ENCODE data around the gene ECE2. TPM values are rescaled to one million over a fixed set of nuclear protein-coding genes. Genes with fewer than 3 reads are reported as not detected.

The ECE2 gene
- total and polyA plus RNA-seq, 4 donors = not detected

DNA sequence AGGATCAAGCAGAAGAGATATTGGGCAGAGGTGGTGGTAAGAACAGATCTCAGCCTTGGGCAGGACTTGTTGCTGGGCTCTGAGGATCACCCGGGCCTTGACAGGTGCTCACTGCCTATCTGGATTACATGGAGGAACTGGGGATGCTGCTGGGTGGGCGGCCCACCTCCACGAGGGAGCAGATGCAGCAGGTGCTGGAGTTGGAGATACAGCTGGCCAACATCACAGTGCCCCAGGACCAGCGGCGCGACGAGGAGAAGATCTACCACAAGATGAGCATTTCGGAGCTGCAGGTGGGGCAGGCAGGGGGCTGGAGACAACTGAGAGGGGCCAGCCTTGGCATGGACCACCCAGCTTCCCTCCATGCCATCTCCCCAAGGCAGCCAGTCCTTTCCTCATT is 7.9 kb downstream of the ECE2 start:
- no peak for DNase-seq (ENCODE audit: low spot score)
- Histone ChIP-seq H3K27me3 (ENCODE audit: control insufficient read depth in 4 of 4, insufficient read depth in 4 of 4, low read length in 3 of 4) (no peaks in the 10 kb centered on the region), H3K4me1 (ENCODE audit: control insufficient read depth in 4 of 4, insufficient read depth in 4 of 4, low read length in 3 of 4) (no peaks in the 10 kb centered on the region), H3K4me3 (ENCODE audit: low read depth in 1 of 3, low read length in 3 of 3) (no peak overlapping the region), H3K9ac (ENCODE audit: low read depth in 1 of 2, low read length in 2 of 2) (no peak overlapping the region), H3K27ac (ENCODE audit: low read depth in 1 of 2, low read length in 2 of 2) (no peak overlapping the region), H3K9me3 (ENCODE audit: control insufficient read depth in 4 of 4, low read length in 3 of 4) (no peaks in the 10 kb centered on the region), H3K36me3 (ENCODE audit: control insufficient read depth in 4 of 4, insufficient read depth in 3 of 4, low read depth in 1 of 4, low read length in 3 of 4) (no peaks in the 10 kb centered on the region)
- WGBS = 90% methylated on average over 8 of the region's 8 CpGs
- no peak for TF ChIP-seq CTCF (IDR thresholded peaks at IDR 0.05; ENCODE audit: low read depth, low read length, missing input control)
- no peak for TF ChIP-seq ZBTB33 (IDR thresholded peaks at IDR 0.05)
- TF ChIP-seq RAD21 (IDR thresholded peaks at IDR 0.05) = no peak

GRCh38 chr3:184284696-184285095 is 8.9 kb downstream of the ECE2 start:
- no peak for TF ChIP-seq ZBTB33 (IDR thresholded peaks at IDR 0.05)
- no peak for TF ChIP-seq HNF4A (conservative IDR thresholded peaks at IDR 0.05)
- TF ChIP-seq YY1 (IDR thresholded peaks at IDR 0.05) = no peak
- TF ChIP-seq CTCF (IDR thresholded peaks at IDR 0.05; ENCODE audit: low read depth, low read length, missing input control) = peak; percentile 42
- no peak for TF ChIP-seq JUND (IDR thresholded peaks at IDR 0.05)
- TF ChIP-seq NR2F2 (IDR thresholded peaks at IDR 0.05) = no peak
- no peak for TF ChIP-seq FOXA2 (IDR thresholded peaks at IDR 0.05)
- peak; percentile 73 to 81 for TF ChIP-seq RAD21 (IDR thresholded peaks at IDR 0.05)
- TF ChIP-seq MAX (IDR thresholded peaks at IDR 0.05) = no peak
- TF ChIP-seq FOXA1 (IDR thresholded peaks at IDR 0.05) = no peak
- no peaks in the 10 kb centered on the region for H3K27me3 ChIP-seq (ENCODE audit: control insufficient read depth in 4 of 4, insufficient read depth in 4 of 4, low read length in 3 of 4)
- no peak overlapping the region for H3K27ac ChIP-seq (ENCODE audit: low read depth in 1 of 2, low read length in 2 of 2)
- no peaks in the 10 kb centered on the region for H3K9me3 ChIP-seq (ENCODE audit: control insufficient read depth in 4 of 4, low read length in 3 of 4)
- no peaks in the 10 kb centered on the region for H3K36me3 ChIP-seq (ENCODE audit: control insufficient read depth in 4 of 4, insufficient read depth in 3 of 4, low read depth in 1 of 4, low read length in 3 of 4)
- no peak for DNase-seq (ENCODE audit: low spot score)
- H3K4me1 ChIP-seq (ENCODE audit: control insufficient read depth in 4 of 4, insufficient read depth in 4 of 4, low read length in 3 of 4) = no peaks in the 10 kb centered on the region
- 22% methylated on average over 4 of the region's 4 CpGs for WGBS
- H3K4me3 ChIP-seq (ENCODE audit: low read depth in 1 of 3, low read length in 3 of 3) = no peak overlapping the region
- no peak overlapping the region for H3K9ac ChIP-seq (ENCODE audit: low read depth in 1 of 2, low read length in 2 of 2)
